Spinal cord (tissue), 10 donors: ENCODE measurements around the gene HPGD. TPM values are rescaled to one million over a fixed set of nuclear protein-coding genes. Genes with fewer than 3 reads are reported as not detected.

Experiments used
- DNase-seq, 6 donors: peaks; one replicate each; pipeline versions ENCODE4 v3.0.0 to v3.0.0-alpha.2; 2013 to 2015; ENCODE audit warnings: low spot score in 6 of 6, low read depth in 4 of 6
- H3K27ac ChIP-seq: one replicate; pipeline ENCODE4 v1.5.1; 2013; ENCODE audit warnings: low read depth, low read length, control low read depth
- H3K27me3 ChIP-seq: one replicate; pipeline ENCODE4 v1.6.1; 2013; ENCODE audit warnings: low read length; ENCODE audit not compliant: control insufficient read depth, insufficient read depth
- H3K36me3 ChIP-seq: one replicate; pipeline ENCODE4 v1.6.1; 2013; ENCODE audit warnings: low read length; ENCODE audit not compliant: control insufficient read depth, insufficient read depth
- H3K4me1 ChIP-seq: one replicate; pipeline ENCODE4 v1.6.1; 2013; ENCODE audit warnings: low read length; ENCODE audit not compliant: control insufficient read depth, insufficient read depth
- H3K4me3 ChIP-seq: one replicate; pipeline ENCODE4 v1.5.1; 2013; ENCODE audit warnings: low read depth, low read length, control low read depth
- H3K9me3 ChIP-seq: one replicate; pipeline ENCODE4 v1.6.1; 2013; ENCODE audit warnings: low read length; ENCODE audit not compliant: control insufficient read depth, insufficient read depth
- WGBS: methylation state at CpG from one replicate; pipeline ENCODE4 v1.1.5; 2013; ENCODE audit warnings: missing lambda C conversion rate; ENCODE audit not compliant: insufficient coverage; 5-methylcytosine and 5-hydroxymethylcytosine counted together
- polyA plus RNA-seq, 2 donors: library from polyadenylated mRNA; unstranded; fragments of 120-200 nt; gene quantifications; one replicate each; pipeline ENCODE4 v1.2.1, GENCODE V29; 2013; ENCODE audit not compliant: insufficient read length in 2 of 2
- total RNA-seq, 2 donors: library from RNA; depleted of rRNA in 1 of 2; stranded (reverse); fragments of 120-200 nt in 1 of 2; fragments of >200 nt in 1 of 2; gene quantifications; one replicate each; pipeline versions ENCODE4 v1.2.3 to v1.2.4, GENCODE V29; 2013 to 2014
- donor health status: healthy.

HPGD gene
- total and polyA plus RNA-seq, 4 donors = 3.5 to 14.8 (median 5.7) TPM

DNA sequence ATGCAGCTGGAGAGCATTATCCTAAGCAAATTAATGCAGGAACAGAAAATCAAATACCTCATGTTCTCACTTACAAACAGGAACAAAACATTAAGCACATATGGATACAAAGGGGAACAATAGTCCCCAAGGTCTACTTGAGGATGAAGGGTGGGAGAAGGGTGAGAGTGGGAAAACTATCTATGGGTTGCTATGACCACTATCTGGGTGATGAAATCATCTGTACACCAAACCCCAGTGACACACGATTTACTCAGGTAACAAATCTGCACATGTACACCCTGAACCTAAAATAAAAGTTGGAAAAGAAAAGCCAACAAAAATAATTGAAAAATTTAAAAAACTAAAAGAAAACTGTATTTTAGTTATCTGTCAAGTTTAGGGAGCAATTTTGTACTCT is 5.9 kb downstream of the HPGD start:
- H3K4me1 ChIP-seq = no peaks in the 10 kb centered on the region
- WGBS = no CpG with 5 or more reads among the region's 1 CpG

GRCh38 chr4:174512745-174513144 is 9.5 kb downstream of the HPGD start:
- Histone ChIP-seq H3K4me1 (no peaks in the 10 kb centered on the region), H3K27ac (no peak overlapping the region), H3K36me3 (no peaks in the 10 kb centered on the region), H3K4me3 (no peak overlapping the region), H3K27me3 (no peaks in the 10 kb centered on the region), H3K9me3 (no peaks in the 10 kb centered on the region)
- no peak for DNase-seq
- no CpG with 5 or more reads among the region's 3 CpGs for WGBS

More for the DNA sequence above, 5.9 kb downstream of the HPGD start:
- no peak for DNase-seq
- Histone ChIP-seq H3K27ac (no peak overlapping the region), H3K36me3 (no peaks in the 10 kb centered on the region), H3K9me3 (no peaks in the 10 kb centered on the region), H3K4me3 (no peak overlapping the region), H3K27me3 (no peaks in the 10 kb centered on the region)

DNA sequence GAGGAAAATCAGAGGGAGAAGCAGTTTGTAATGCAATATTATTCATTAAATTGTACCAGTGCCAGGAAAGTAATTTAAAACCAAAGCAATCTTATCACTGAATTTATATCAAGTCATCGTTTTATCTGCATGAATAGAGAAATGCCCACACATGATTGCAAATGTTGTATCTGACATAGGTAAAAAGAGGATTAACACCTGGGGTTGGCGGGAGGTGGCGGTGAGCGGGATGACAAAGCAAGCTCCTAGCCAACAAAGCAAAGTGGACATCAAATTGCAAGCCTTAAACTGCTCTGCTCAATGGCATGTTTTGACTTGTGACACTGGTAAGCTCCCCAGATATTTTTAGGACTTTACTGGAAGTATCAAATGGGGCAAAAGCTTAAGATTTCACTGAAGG is 16.4 kb downstream of the HPGD start:
- Histone ChIP-seq H3K4me1 (no peaks in the 10 kb centered on the region), H3K9me3 (no peaks in the 10 kb centered on the region), H3K27ac (no peak overlapping the region), H3K4me3 (no peak overlapping the region), H3K27me3 (no peaks in the 10 kb centered on the region), H3K36me3 (no peaks in the 10 kb centered on the region)
- WGBS = 97% methylated on average over 3 of the region's 4 CpGs
- DNase-seq = no peak

- H3K9me3 ChIP-seq = no peaks in the 10 kb centered on the region
- 80% methylated on average over 1 of the region's 3 CpGs for WGBS
- H3K36me3 ChIP-seq = no peaks in the 10 kb centered on the region
- no peaks in the 10 kb centered on the region for H3K4me1 ChIP-seq
- no peak overlapping the region for H3K27ac ChIP-seq
- DNase-seq = no peak
- no peaks in the 10 kb centered on the region for H3K27me3 ChIP-seq
- H3K4me3 ChIP-seq = no peak overlapping the region
Observed at GRCh38 chr4:174505007-174505406, 17.3 kb downstream of the HPGD start.

DNA sequence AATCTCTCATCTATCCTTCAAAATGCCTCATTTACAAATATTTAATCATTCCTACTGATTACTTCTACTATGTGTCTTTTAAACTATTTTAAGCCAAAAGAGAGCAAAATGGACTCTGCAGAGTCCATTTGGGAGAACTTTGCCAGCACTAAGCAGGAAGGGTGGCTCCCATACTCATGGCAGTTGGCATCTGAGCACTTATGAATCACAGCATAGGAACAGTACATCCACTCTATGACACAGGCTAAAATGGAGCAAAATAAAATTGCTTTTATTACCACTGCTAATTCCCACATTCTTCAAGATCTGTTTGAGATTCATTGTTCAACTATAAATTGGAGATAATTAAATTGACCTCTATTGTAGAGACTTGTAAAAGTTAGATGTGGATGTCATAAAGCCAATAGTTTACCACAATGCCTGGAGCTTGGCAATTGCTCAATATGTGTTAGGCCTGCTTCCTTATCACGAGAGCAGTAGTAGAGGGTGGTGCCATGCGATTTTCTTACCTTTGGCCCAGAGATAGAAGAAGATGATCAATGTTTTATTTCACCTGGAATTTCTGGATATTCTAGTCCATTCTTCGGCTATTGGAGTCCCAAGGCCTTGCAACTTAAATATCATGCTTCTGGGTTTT is 19.1 kb downstream of the HPGD start:
- WGBS = no CpG with 5 or more reads among the region's 3 CpGs
- no peaks in the 10 kb centered on the region for H3K27me3 ChIP-seq

DNA sequence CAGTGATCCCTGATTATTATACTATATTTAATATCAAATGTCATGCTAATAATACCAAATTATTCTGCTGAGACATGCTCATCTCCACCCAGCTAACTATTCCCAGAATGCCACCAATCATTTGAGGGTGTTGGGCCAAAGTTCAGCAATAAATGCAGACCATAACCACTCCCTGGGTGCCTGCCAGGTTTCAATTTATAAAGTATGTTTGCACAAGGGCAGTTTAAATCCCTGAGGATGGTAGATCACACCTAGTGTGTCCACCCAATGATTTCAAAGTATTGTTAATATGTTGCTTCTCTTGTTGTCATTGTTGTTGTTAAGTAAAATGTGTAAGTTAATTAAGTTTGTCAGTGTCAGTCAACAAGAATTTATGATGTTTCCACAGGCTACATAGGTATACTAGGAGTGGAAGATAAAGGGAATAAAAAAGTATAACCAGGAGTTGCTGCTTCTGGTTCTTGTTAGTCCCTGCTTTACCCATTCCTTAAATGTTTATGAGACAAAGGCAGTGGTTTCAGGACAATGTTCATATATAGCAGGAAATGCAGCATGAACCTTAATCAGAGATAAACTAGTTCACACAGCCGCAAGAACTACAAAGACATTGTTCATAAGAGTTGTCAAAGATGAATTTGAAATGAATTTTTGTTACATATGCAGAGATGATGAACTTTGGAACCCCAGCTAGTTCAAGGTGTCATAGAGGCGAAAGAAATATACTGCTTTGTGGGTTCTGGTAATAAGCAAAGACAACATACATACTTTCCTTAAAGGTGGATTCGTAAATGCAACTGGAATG is 25.5 kb downstream of the HPGD start:
- no CpG with 5 or more reads among the region's 3 CpGs for WGBS
- H3K4me3 ChIP-seq = no peak overlapping the region
- H3K4me1 ChIP-seq = no peaks in the 10 kb centered on the region
- no peaks in the 10 kb centered on the region for H3K36me3 ChIP-seq
- no peaks in the 10 kb centered on the region for H3K27me3 ChIP-seq
- H3K27ac ChIP-seq = no peak overlapping the region
- no peak for DNase-seq
- H3K9me3 ChIP-seq = no peaks in the 10 kb centered on the region

More for the DNA sequence above, 19.1 kb downstream of the HPGD start:
- H3K4me3 ChIP-seq = no peak overlapping the region
- no peaks in the 10 kb centered on the region for H3K4me1 ChIP-seq
- H3K36me3 ChIP-seq = no peaks in the 10 kb centered on the region
- no peaks in the 10 kb centered on the region for H3K9me3 ChIP-seq
- no peak for DNase-seq
- H3K27ac ChIP-seq = no peak overlapping the region

DNA sequence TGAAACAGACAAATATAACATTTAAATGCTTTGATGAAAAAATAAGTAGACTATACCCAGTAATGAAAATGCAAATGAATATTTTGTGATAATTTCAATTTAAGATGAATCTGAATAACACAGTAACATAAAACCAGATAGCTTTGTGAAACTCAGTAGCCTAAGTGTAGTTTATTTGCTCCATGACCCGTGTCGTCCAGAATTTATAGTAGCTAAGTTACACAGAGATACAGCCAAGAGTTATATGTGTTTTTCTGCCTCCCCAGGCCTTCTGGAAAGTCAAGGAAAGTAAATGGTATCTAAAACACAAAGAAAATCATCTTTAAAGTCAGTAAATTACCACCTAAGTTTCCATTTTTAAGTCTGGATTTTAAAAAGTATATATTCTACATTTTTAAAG is 26.7 kb downstream of the HPGD start:
- H3K9me3 ChIP-seq = no peaks in the 10 kb centered on the region
- DNase-seq = no peak
- H3K36me3 ChIP-seq = no peaks in the 10 kb centered on the region
- no peaks in the 10 kb centered on the region for H3K27me3 ChIP-seq
- no peaks in the 10 kb centered on the region for H3K4me1 ChIP-seq
- no peak overlapping the region for H3K4me3 ChIP-seq
- H3K27ac ChIP-seq = no peak overlapping the region
- WGBS = no CpG with 5 or more reads among the region's 2 CpGs

DNA sequence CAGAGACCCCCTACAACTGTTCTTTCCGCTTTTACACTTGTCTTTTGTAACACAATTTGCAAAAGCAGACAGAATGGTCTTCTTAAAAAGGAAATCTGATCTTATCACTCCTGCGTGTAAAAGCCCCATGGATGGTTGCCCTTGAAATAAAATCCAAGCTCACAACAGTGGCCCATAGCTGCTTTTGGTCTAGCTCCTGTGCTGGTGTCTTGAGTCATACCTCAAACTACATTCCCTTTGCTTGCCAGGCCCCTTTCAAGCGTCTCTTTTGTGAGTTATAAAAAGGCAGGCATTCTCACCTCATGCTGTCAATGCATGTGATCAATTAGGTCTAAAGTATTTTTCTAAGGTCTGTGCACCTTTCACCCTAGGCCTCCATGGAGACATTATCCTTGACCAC is 27.6 kb downstream of the HPGD start:
- Histone ChIP-seq H3K27me3 (no peaks in the 10 kb centered on the region), H3K4me3 (no peak overlapping the region), H3K27ac (no peak overlapping the region), H3K4me1 (no peaks in the 10 kb centered on the region), H3K36me3 (no peaks in the 10 kb centered on the region), H3K9me3 (no peaks in the 10 kb centered on the region)
- no peak for DNase-seq
- 65% methylated on average over 2 of the region's 3 CpGs for WGBS

GRCh38 chr4:174494146-174494545 is 28.1 kb downstream of the HPGD start:
- H3K27ac ChIP-seq = no peak overlapping the region
- no peaks in the 10 kb centered on the region for H3K27me3 ChIP-seq
- H3K9me3 ChIP-seq = no peaks in the 10 kb centered on the region
- H3K4me1 ChIP-seq = no peaks in the 10 kb centered on the region
- no peak for DNase-seq
- no peak overlapping the region for H3K4me3 ChIP-seq
- H3K36me3 ChIP-seq = no peaks in the 10 kb centered on the region

DNA sequence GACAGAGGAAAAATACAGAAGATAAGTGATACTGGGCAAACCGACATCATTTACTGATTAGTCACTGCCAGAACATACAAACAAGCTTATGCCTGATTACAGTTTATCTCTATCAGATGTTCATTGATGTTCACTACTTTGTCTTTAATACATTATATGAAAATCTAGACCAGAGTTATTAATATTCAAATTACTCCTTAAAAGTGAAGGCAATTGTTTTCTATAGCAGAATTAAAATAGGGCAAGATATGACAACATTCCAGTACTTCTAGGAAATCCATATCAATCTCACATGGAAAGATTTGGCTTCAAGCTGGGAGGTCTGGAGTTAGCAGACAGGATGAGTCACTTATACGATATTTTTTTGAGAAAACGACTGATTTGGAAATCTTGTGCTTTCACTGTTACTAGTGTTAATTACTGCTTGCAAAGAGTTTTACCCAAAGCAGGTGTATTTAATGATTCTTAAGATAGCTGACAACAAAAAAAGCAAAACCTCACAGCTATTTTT is 31.8 kb downstream of the HPGD start:
- H3K27me3 ChIP-seq = no peaks in the 10 kb centered on the region
- H3K9me3 ChIP-seq = no peaks in the 10 kb centered on the region
- DNase-seq = no peak
- no peaks in the 10 kb centered on the region for H3K36me3 ChIP-seq
- no peak overlapping the region for H3K27ac ChIP-seq
- no peaks in the 10 kb centered on the region for H3K4me1 ChIP-seq
- H3K4me3 ChIP-seq = no peak overlapping the region
- WGBS = 80% methylated on average over 1 of the region's 3 CpGs
